B cell (primary cell): ENCODE results near the gene OR5C1. TPM values are rescaled to one million over a fixed set of nuclear protein-coding genes. Genes with fewer than 3 reads are reported as not detected.

Experiments used
- ATAC-seq: fragments of 200-7000 bp; cut with Tn5 transposase; one replicate; pipeline ENCODE4 v1.10.0; 2021; ENCODE audit warnings: low read depth, mild to moderate bottlenecking, moderate number of reproducible peaks, moderate library complexity
- CTCF ChIA-PET: fragments of 350-600 bp; sonication (Branson Sonifier 250); formaldehyde crosslinking; loops from one replicate; lab custom pipeline; 2021; ENCODE audit warnings: antibody characterized with exemption, inconsistent platforms; lab: Charles Lee
- POLR2A ChIA-PET: fragments of 350-600 bp; sonication (Branson Sonifier 250); formaldehyde crosslinking; loops from one replicate; lab custom pipeline; 2021; ENCODE audit warnings: antibody characterized with exemption; lab: Charles Lee
- DNase-seq: peaks from one replicate; pipeline ENCODE4 v3.0.0; 2013
- H2AFZ ChIP-seq: 2 replicates; pipeline ENCODE4 v1.6.1; 2012; ENCODE audit warnings: mild to moderate bottlenecking, low read depth, low read length; ENCODE audit not compliant: insufficient read depth, poor library complexity, severe bottlenecking
- H3K27ac ChIP-seq, 2 donors: 1 replicate in 1 of 2; 2 replicates in 1 of 2; pipeline ENCODE4 v1.5.1; 2012 to 2013; ENCODE audit warnings: low read length in 2 of 2, mild to moderate bottlenecking in 2 of 2, moderate library complexity in 1 of 2
- H3K27me3 ChIP-seq, 4 experiments: fragments of 200-600 bp in 1 of 4; sonication (generic) in 1 of 4; replicated peaks in 1 of 4; 1 replicate in 2 of 4; 2 replicates in 2 of 4; pipeline versions ENCODE4 v1.6.1 to v1.7.0; 2013 to 2016; ENCODE audit warnings: low read length in 3 of 4, mild to moderate bottlenecking in 2 of 4, mixed read lengths in 1 of 4, moderate library complexity in 1 of 4; ENCODE audit not compliant: insufficient read depth in 4 of 4, control insufficient read depth in 3 of 4; ENCODE audit errors: control extremely low read depth in 1 of 4
- H3K36me3 ChIP-seq, 2 experiments: replicated peaks in 1 of 2; 1 replicate in 1 of 2; 2 replicates in 1 of 2; pipeline versions ENCODE4 v1.6.1 to v1.7.1; 2013; ENCODE audit warnings: low read length in 1 of 2; ENCODE audit not compliant: insufficient read depth in 2 of 2, control insufficient read depth in 1 of 2; ENCODE audit errors: control extremely low read depth in 1 of 2, extremely low read depth in 1 of 2
- H3K4me1 ChIP-seq, 2 donors: fragments of 200-600 bp in 1 of 2; sonication (generic) in 1 of 2; 1 replicate in 1 of 2; 2 replicates in 1 of 2; pipeline versions ENCODE4 v1.5.1 to v1.6.1; 2013 to 2017; ENCODE audit warnings: low read length in 2 of 2; ENCODE audit not compliant: control insufficient read depth in 2 of 2, insufficient read depth in 2 of 2
- H3K4me2 ChIP-seq: replicated peaks from 2 replicates; pipeline ENCODE3; 2012; ENCODE audit warnings: mild to moderate bottlenecking, low read depth, low read length; ENCODE audit not compliant: poor library complexity, severe bottlenecking
- H3K4me3 ChIP-seq, 5 experiments: fragments of 200-600 bp in 1 of 5; sonication (generic) in 1 of 5; 1 replicate in 3 of 5; 2 replicates in 2 of 5; pipeline versions ENCODE4 v1.5.1 to v1.7.0; 2011 to 2016; ENCODE audit warnings: low read length in 4 of 5, mild to moderate bottlenecking in 4 of 5, low read depth in 2 of 5, control low read depth in 1 of 5, moderate library complexity in 1 of 5; ENCODE audit not compliant: insufficient read depth in 1 of 5; ENCODE audit errors: control extremely low read depth in 1 of 5, extremely low read depth in 1 of 5
- H3K79me2 ChIP-seq: fragments of 200-600 bp; sonication (generic); one replicate; pipeline ENCODE4 v1.6.0; 2016; ENCODE audit warnings: low read length; ENCODE audit not compliant: control insufficient read depth, insufficient read depth
- H3K9ac ChIP-seq: fragments of 200-600 bp; sonication (generic); 2 replicates; pipeline ENCODE4 v1.6.1; 2017; ENCODE audit warnings: mild to moderate bottlenecking, low read length, moderate library complexity
- H3K9me3 ChIP-seq, 3 donors: one replicate each; pipeline versions ENCODE4 v1.6.1 to v1.7.1; 2013; ENCODE audit warnings: low read length in 2 of 3; ENCODE audit not compliant: control insufficient read depth in 2 of 3, insufficient read depth in 1 of 3; ENCODE audit errors: control extremely low read depth in 1 of 3
- H4K20me1 ChIP-seq: 2 replicates; pipeline ENCODE4 v1.6.0; 2012; ENCODE audit warnings: mild to moderate bottlenecking, low read length; ENCODE audit not compliant: insufficient read depth, control insufficient read depth, poor library complexity, severe bottlenecking
- H3K27ac Mint-ChIP-seq: one replicate; pipeline ENCODE4 v1.8.0; 2021; ENCODE audit warnings: mixed read lengths
- H3K27me3 Mint-ChIP-seq: one replicate; pipeline ENCODE4 v1.8.0; 2021; ENCODE audit warnings: mixed read lengths
- H3K4me1 Mint-ChIP-seq: one replicate; pipeline ENCODE4 v1.8.0; 2021; ENCODE audit warnings: mixed read lengths
- H3K4me3 Mint-ChIP-seq: one replicate; pipeline ENCODE4 v1.8.0; 2021; ENCODE audit warnings: mixed read lengths
- H3K9me3 Mint-ChIP-seq: one replicate; pipeline ENCODE4 v1.8.0; 2022; ENCODE audit warnings: mixed read lengths; ENCODE audit not compliant: insufficient read depth
- EZH2 ChIP-seq: IDR thresholded peaks from 2 replicates; pipeline ENCODE4 v1.6.1; 2012; ENCODE audit warnings: borderline replicate concordance, low read depth, mild to moderate bottlenecking, moderate library complexity, low read length; ENCODE audit not compliant: insufficient read depth, poor library complexity, severe bottlenecking
- WGBS: methylation state at CpG from one replicate; pipeline ENCODE4 v1.1.5; 2013; ENCODE audit warnings: missing lambda C conversion rate; ENCODE audit not compliant: insufficient coverage; 5-methylcytosine and 5-hydroxymethylcytosine counted together
- intact Hi-C: fragments of 100-400 bp; cut with micrococcal nuclease; formaldehyde crosslinking; loops from one replicate; pipeline ENCODE4 v1.10.0; 2022
- polyA plus RNA-seq: library from polyadenylated mRNA; depleted of rRNA; stranded (reverse); fragments of >200 nt; gene quantifications from 2 replicates; pipeline ENCODE4 v1.2.3, GENCODE V29; 2012
- total RNA-seq, 2 donors: library from RNA; stranded (reverse); fragments of 120-200 nt in 1 of 2; gene quantifications; 1 replicate in 1 of 2; 2 replicates in 1 of 2; pipeline versions ENCODE4 v1.2.3 to v1.2.4, GENCODE V29; 2013 to 2022
- TF ChIP-seq, protein P1 (sequence below): fragments of 200-600 bp; IDR thresholded peaks from one replicate; pipeline ENCODE4 v1.8.0; 2022; ENCODE audit warnings: antibody characterized with exemption, mild to moderate bottlenecking

The OR5C1 gene
- total and polyA plus RNA-seq, 2 donors (not counting 1 experiment from before 2014, with no cell fraction given), result not detected

DNA sequence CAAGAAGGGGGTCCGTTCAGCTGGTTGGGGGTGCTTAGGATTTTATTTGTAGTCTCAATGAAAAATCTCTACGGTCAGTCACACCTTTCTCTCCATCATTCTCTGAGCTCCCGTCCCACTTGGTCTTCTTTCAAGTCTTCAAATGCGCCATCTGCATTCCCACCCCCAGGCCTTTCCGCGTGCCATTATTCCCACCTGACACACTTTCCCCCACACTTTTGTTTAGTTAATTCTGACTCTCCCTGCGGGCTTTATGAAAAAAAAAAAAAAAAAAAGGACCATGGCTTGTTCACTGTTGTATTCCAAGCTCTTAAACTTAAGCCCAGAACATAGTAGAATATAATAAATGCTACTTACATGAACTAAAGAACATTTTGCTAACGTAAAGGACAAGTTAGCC lies 11.7 kb upstream of the OR5C1 start:
- no peaks in the 10 kb centered on the region for H3K9me3 ChIP-seq
- H2AFZ ChIP-seq, result no peak overlapping the region
- Mint-ChIP-seq H3K9me3 (peaks cover 9% of the 10 kb centered on the region), H3K27ac (no peak overlapping the region), H3K4me3 (no peak overlapping the region), H3K27me3 (peaks cover 2% of the 10 kb centered on the region), H3K4me1 (no peaks in the 10 kb centered on the region)
- H3K9ac ChIP-seq, result no peak overlapping the region
- intact Hi-C loops, result no loop called here
- peaks cover 0 to 3% (median 0%) of the 10 kb centered on the region in 4 experiments for H3K27me3 ChIP-seq
- H3K79me2 ChIP-seq, result no peaks in the 10 kb centered on the region
- DNase-seq (no peak), ATAC-seq (no peak)
- ChIA-PET CTCF (no interaction called here), POLR2A (no interaction called here)
- H3K4me2 ChIP-seq, result no peak overlapping the region
- H4K20me1 ChIP-seq, result no peaks in the 10 kb centered on the region
- no peaks in the 10 kb centered on the region for H3K36me3 ChIP-seq
- TF ChIP-seq, protein P1, sequence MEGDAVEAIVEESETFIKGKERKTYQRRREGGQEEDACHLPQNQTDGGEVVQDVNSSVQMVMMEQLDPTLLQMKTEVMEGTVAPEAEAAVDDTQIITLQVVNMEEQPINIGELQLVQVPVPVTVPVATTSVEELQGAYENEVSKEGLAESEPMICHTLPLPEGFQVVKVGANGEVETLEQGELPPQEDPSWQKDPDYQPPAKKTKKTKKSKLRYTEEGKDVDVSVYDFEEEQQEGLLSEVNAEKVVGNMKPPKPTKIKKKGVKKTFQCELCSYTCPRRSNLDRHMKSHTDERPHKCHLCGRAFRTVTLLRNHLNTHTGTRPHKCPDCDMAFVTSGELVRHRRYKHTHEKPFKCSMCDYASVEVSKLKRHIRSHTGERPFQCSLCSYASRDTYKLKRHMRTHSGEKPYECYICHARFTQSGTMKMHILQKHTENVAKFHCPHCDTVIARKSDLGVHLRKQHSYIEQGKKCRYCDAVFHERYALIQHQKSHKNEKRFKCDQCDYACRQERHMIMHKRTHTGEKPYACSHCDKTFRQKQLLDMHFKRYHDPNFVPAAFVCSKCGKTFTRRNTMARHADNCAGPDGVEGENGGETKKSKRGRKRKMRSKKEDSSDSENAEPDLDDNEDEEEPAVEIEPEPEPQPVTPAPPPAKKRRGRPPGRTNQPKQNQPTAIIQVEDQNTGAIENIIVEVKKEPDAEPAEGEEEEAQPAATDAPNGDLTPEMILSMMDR, result no peak
- TF ChIP-seq EZH2, result no peak
- 90% methylated on average over 4 of the region's 8 CpGs for WGBS
- no peak overlapping the region for H3K4me3 ChIP-seq
- H3K27ac ChIP-seq, result no peak overlapping the region
- no peaks in the 10 kb centered on the region for H3K4me1 ChIP-seq

DNA sequence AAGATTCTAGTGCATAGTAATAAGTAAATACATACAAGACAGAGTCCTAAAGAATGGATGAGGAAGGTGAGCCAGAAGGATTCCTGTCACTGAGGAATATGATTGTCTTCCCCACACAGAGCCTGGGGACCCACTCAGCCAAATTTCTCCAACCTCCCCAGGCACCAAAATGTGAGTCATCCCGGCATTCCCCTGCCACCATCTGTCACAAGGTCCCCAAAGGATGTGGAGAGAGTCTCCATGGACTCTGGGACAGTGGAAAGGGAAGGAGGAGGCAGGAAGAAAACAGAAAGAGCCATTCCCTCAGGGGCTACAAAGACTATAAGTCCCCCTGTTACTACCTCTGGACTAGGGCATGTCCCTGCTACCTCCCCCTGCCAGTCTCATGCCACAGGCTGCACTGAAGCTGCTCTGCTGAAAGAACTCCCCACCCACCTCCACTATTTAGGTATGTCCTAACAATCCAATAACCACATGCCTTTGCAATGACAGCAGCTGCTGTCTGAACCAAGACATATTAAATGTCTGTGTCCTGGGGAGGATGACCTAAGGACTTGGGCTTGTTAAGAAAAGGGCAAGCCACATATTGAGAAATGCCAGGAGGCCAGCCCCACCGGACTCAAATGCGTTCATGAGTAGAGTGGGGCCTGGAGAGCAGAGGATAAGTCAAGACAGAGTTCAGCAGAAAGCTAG lies 10.7 kb upstream of the OR5C1 start:
- H3K27me3 Mint-ChIP-seq, result no peaks in the 10 kb centered on the region
- no peak overlapping the region for H2AFZ ChIP-seq
- H3K79me2 ChIP-seq, result no peaks in the 10 kb centered on the region
- H4K20me1 ChIP-seq, result no peaks in the 10 kb centered on the region
- no peak overlapping the region for H3K4me3 ChIP-seq
- WGBS, result 86% methylated on average over 2 of the region's 3 CpGs
- peaks cover 0 to 3% (median 0%) of the 10 kb centered on the region in 4 experiments for H3K27me3 ChIP-seq
- peaks cover 3% of the 10 kb centered on the region for H3K9me3 Mint-ChIP-seq
- TF ChIP-seq, protein P1, result no peak
- no peak for TF ChIP-seq EZH2
- no peak overlapping the region for H3K4me3 Mint-ChIP-seq
- H3K4me2 ChIP-seq, result no peak overlapping the region
- H3K9me3 ChIP-seq, result no peaks in the 10 kb centered on the region
- DNase-seq (no peak), ATAC-seq (no peak)
- H3K9ac ChIP-seq, result no peak overlapping the region
- H3K36me3 ChIP-seq, result no peaks in the 10 kb centered on the region
- intact Hi-C loops, result no loop called here
- H3K4me1 Mint-ChIP-seq, result no peaks in the 10 kb centered on the region
- CTCF ChIA-PET, result no interaction called here
- no peak overlapping the region for H3K27ac Mint-ChIP-seq
- no peaks in the 10 kb centered on the region for H3K4me1 ChIP-seq
- H3K27ac ChIP-seq, result no peak overlapping the region
- POLR2A ChIA-PET, result no interaction called here
